ENCODE results near the gene AGAP6.
"Not testable (repeated sequence)": the region's sequence is repeated elsewhere in the genome, so short reads cannot be mapped to it uniquely, and the experiment has no call there.

AGAP6 gene

DNA sequence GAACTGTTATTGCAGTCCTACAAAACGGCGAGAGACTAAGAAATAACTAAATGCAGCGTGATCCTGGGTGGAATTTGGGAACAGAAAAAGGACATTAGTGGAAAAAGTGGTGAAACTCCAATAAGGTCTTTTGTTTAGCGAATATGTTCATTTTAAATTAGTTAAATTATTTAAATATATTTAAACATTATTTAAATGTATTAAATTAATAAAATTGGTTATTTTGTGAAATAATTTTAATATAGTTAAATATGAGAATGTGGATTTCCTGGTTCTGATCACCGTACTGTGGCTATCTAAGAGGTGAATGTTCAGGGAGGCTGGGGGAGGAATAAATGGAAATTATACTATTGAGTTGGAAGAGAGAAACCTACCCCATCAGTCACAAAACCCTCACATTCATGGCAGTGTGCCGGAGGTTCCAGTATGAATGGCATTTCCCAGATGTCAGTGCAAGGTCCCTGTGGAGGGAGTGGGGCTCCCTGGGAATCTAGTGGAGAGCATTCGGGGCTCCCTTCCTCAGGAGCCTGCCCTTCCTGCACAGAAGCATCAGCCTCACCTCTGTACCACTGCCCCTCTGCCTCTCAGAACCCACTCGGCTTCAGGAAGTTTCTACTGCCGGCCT is 27.5 kb downstream of the AGAP6 start:
- H3K4me1 Mint-ChIP-seq; H3K4me3 Mint-ChIP-seq; H3K27ac Mint-ChIP-seq; H3K9me3 Mint-ChIP-seq; ATAC-seq; H3K36me3 Mint-ChIP-seq; DNase-seq (ENCODE audit: low spot score in 2 of 2): not testable (repeated sequence)

DNA sequence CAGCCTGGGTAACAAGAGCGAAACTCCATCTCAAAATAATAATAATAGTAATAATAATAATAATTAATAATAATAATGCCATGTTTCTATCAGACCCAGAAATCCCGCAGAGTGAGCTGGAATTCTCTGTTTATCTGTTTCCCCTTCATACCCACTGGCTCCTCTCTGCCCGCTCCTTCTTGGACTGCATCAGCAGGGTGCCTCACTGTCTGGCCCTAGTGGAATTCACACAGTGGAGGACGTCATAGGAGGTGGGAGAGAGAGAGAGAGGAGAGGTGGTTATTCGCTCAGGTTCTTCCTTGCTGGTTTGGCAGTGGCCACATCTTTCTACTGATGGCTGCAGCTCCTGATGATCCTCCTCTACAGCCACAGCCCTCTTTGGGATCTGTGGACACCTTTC is 28.7 kb downstream of the AGAP6 start:
- H3K36me3 Mint-ChIP-seq; DNase-seq (ENCODE audit: low spot score in 2 of 2); H3K4me3 Mint-ChIP-seq; ATAC-seq; H3K27ac Mint-ChIP-seq; H3K9me3 Mint-ChIP-seq; H3K4me1 Mint-ChIP-seq: not testable (repeated sequence)

DNA sequence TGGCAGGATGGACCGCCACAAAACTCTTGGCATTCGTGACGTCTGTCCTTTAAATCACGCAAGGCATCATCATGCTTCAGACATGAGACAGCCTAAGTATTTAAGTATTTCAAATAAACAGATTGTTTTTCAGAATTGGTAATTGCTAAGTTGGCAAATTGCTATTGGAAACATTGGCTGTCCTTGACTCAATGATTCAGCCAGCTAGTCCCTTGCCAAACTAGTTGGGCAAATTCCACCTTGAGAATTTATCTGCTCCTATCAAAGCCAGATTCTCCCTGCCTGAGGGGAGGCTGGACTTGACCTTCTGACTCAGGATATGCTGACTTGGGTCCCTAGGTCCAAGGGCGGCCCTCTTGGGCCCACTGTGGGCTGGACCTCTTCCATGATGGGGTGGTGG is 29.4 kb downstream of the AGAP6 start:
- not testable (repeated sequence) for H3K27ac Mint-ChIP-seq; H3K4me1 Mint-ChIP-seq; DNase-seq (ENCODE audit: low spot score in 2 of 2); H3K4me3 Mint-ChIP-seq; H3K36me3 Mint-ChIP-seq; H3K9me3 Mint-ChIP-seq; ATAC-seq

DNA sequence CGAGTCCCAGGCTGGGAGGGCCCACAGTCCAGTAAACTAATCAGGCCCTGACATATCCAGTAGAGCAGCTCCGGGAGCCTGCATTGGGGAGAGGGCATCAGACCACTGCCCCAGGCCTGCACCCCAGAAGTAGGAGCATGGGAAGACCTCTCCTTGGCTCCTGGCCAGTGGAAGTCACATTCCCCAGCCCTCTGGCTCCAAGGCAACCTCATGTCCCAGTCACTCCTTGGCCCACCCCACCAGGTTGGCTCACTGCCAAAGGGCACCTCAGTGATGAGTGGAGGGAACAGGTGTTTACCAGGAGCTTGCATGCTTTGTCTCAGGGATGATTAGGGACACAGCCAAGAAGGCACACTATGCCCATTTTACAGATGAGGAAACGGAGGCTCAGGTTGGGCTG is 31.1 kb downstream of the AGAP6 start:
- not testable (repeated sequence) for DNase-seq (ENCODE audit: low spot score in 2 of 2); H3K4me3 Mint-ChIP-seq; H3K9me3 Mint-ChIP-seq; H3K27ac Mint-ChIP-seq; ATAC-seq; H3K36me3 Mint-ChIP-seq; H3K4me1 Mint-ChIP-seq

DNA sequence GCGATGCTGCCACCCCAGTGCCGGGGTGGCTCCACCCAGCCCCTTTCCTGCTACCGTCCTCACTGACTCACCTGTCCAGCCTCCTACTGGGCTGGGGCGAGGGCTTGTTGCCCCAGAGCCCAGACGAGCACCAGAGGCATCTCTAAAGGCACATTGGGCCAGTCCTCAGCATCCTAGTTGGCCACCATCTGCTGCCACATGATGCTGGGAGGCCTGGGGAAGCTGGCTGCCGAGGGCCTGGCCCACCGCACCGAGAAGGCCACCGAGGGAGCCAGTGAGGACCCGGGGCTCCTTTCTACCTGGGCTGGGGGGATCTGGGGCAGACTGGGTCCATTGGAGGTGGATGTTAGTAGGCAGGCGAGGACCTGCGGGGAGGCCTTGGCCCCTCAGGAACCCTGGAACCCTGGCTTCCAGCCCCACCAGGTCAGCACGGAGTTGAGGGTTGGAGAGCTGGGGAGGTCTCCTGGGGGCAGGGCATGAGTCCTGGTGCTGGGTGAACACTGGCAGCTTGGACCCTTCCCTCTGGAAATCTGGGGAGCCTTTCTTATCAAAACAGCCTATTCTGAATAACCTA is 32.3 kb downstream of the AGAP6 start:
- not testable (repeated sequence) for H3K27ac Mint-ChIP-seq; H3K4me1 Mint-ChIP-seq; H3K9me3 Mint-ChIP-seq; DNase-seq (ENCODE audit: low spot score in 2 of 2); H3K36me3 Mint-ChIP-seq; H3K4me3 Mint-ChIP-seq; ATAC-seq

DNA sequence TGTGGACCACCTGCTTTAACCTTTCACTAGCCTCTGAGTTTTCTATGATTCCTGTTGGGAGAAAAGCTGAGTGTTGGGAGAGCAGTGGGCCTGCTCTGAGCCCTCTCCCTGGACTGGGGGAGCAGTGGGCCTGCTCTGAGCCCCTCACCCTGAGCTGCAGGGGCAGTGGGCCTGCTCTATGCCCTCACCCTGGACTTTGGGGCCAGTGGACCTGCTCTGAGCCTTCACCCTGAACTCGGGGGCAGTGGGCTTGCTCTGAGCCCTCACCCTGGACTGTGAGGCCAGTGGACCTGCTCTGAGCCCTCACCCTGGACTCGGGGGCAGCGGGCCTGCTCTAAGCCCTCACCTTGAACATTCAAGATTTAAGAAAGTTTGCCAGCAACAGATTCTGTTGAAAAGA is 33.4 kb downstream of the AGAP6 start:
- Mint-ChIP-seq H3K27ac (no peak overlapping the region), H3K4me1 (no peaks in the 10 kb centered on the region), H3K36me3 (no peaks in the 10 kb centered on the region), H3K4me3 (no peak overlapping the region), H3K9me3 (no peaks in the 10 kb centered on the region)
- DNase-seq (ENCODE audit: low spot score in 2 of 2) (no peak), ATAC-seq (no peak)

DNA sequence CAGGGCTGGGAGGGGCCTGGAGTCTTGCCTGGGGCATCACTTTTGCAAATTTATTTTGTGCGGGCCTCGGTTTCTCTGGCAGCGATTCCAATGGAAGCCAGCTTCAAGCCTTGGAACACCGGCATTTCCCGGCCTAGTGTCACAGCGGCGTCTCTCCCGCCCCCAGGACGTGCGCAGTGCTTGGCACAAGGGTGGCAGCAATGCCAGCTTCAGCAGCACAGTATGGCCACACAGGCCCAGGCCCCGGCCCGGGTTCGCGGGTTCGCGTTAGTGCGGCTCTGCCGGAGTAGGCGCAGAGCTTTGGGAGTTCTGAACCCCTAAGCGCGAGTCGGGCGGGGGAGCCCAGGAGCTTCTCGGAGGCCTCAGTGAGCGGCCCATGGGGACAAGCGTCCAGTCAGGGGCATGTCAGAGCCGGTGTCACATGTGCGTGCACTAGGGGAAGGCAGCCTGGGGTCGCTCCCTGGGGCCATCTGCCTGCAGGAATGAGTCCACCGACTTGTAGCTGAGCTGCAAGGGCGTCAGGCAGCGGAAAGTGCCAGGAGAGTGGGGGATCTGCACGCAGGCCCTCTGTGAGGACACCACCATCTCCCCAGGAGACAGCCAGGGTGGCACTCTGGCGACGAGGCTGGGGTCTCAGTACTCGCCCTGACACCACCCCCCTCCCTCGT is 36.6 kb downstream of the AGAP6 start:
- not testable (repeated sequence) for H3K36me3 Mint-ChIP-seq; DNase-seq (ENCODE audit: low spot score in 2 of 2); H3K27ac Mint-ChIP-seq; H3K4me1 Mint-ChIP-seq; H3K4me3 Mint-ChIP-seq; H3K9me3 Mint-ChIP-seq; ATAC-seq

DNA sequence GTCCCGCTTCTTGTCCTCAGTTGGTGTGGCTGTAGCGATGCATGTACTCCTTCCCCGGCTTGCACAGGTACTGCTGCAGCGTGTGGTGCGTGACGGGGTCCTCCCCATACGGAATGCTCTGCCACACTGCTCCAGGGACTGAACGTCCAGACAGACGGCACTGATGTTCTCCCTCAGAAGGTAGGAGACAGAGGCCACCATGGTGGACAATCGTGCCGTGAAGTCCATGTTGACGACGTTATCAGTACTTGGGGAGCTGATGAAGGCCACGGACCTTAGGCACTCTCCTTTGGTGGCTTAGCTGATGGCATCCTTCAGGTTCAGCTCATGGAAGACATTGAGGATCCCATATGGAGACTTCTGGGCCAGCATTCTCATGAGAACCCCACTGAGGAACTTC is 37.4 kb downstream of the AGAP6 start:
- ATAC-seq: no peak
- no peak for DNase-seq (ENCODE audit: low spot score in 2 of 2)

DNA sequence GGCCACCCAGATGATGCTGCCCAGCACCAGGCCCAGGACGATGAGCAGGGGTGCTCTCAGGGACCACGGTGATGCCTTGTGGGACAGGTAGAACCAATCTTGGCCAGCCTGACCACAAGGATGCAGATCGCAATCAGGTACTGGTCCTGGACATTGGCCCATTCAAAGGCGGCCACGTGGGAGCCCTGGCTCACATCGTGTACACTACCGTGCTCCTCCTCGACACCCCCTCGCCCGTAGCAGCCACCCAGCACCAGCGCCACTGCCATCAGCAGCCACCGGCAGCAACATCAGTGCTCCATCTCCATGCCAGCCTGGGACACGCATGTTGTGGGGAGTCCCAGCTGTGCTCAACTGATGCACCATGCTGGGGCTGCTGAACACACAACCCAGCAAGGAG is 39.0 kb downstream of the AGAP6 start:
- Mint-ChIP-seq H3K4me1 (no peaks in the 10 kb centered on the region), H3K4me3 (no peak overlapping the region), H3K9me3 (no peaks in the 10 kb centered on the region), H3K27ac (no peak overlapping the region), H3K36me3 (no peaks in the 10 kb centered on the region)
- no peak for ATAC-seq
- no peak for DNase-seq (ENCODE audit: low spot score in 2 of 2)

More for the DNA sequence above, 37.4 kb downstream of the AGAP6 start:
- Mint-ChIP-seq H3K9me3 (no peaks in the 10 kb centered on the region), H3K36me3 (no peaks in the 10 kb centered on the region), H3K4me1 (no peaks in the 10 kb centered on the region), H3K27ac (no peak overlapping the region), H3K4me3 (no peak overlapping the region)

DNA sequence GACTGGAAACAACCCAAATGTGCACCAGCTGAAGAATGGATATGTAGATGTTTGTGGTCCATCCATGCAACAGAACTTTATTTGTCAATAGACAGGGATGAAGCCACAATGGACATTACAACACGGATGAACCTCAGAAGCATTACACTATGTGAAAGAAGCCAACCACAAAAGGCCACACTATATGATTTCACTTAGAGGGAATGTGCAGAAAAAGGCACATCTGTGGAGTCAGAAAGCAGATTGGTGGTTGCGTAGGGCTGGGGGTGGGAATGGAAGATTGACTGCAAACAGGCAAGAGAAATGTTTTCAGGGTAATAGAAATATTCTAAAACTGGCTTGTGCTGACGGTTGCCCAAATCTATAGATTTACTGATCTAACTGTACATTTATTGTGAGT is 45.3 kb downstream of the AGAP6 start:
- ATAC-seq: no peak
- Mint-ChIP-seq H3K9me3 (no peaks in the 10 kb centered on the region), H3K36me3 (no peaks in the 10 kb centered on the region), H3K4me3 (no peak overlapping the region), H3K27ac (no peak overlapping the region), H3K4me1 (no peaks in the 10 kb centered on the region)
- no peak for DNase-seq (ENCODE audit: low spot score in 2 of 2)

DNA sequence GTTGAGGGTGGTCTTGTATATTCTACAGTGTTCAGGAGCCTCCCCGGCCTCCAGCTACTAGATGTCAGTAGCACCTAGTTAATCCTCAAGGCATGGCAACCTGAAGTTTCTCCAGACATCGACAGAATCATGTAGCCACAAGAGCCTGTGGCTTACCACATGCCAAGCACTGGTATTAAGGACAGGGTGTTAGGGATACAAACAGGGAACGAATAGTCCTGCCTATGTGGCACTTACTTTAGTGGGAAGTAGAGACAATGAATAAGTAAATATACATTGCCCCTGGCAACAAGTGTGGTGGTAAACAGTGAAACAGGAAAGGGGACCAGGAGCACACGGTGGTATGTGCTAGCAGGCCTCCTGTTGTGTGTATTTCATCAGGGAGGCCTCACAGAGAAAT is 47.1 kb downstream of the AGAP6 start:
- DNase-seq (ENCODE audit: low spot score in 2 of 2); H3K9me3 Mint-ChIP-seq; H3K4me1 Mint-ChIP-seq; H3K27ac Mint-ChIP-seq; H3K36me3 Mint-ChIP-seq; H3K4me3 Mint-ChIP-seq: not testable (repeated sequence)
- peak; percentile 13 for ATAC-seq

DNA sequence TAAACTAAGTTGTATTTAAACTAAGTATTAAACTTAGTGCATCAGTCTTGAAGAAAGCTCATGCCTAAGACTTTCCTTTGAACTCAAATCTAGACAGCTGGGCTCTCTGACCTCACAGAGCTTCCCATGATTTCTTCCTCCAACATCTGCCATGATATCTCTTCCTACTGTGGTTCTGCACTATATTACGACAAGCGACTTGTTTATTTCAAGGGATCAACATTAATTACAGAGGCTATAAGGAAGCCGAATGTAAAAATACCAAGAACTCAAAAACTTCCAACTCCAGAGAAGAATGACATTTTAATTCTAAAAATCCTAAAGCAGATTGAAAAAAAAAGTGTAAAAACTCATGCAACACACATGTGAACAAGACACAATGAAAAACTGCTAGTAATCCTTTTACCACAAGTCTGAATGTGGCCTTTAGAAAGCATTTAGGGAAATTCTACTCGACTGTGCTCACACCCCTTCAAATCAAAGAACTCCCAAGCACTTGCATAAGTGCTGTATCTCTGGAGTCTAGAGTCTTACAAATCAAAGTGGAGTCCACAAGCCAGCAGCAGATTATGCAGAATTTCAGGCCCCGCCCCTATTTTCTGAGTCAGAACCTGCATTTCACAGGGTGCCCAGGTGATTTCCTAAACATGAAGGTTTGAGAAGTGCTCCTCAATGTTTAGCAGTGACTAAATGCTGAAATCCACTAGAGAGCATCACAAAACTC is 56.9 kb downstream of the AGAP6 start:
- H3K36me3 Mint-ChIP-seq: no peaks in the 10 kb centered on the region
- no peaks in the 10 kb centered on the region for H3K9me3 Mint-ChIP-seq
- H3K4me1 Mint-ChIP-seq: no peaks in the 10 kb centered on the region
- ATAC-seq (no peak), DNase-seq (ENCODE audit: low spot score in 2 of 2) (no peak)
- no peak overlapping the region for H3K27ac Mint-ChIP-seq
- no peak overlapping the region for H3K4me3 Mint-ChIP-seq

DNA sequence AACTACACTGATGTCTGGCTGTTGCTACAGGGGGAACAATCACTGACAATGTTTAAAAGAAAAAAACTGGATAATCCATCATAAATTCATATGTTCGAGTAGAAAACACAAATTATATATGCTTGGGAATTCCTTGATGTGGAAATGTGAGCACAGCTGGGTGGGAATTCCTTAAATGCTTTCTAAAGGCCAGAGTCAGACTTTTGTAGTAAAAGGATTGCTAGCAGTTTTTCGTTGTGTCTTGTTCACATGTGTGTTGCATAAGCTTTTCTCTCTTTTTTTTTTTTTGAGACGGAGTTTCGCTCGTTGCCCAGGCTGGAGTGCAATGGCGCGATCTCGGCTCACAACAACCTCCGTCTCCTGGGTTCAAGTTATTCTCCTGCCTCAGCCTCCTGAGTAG is 58.3 kb downstream of the AGAP6 start:
- H3K9me3 Mint-ChIP-seq; H3K36me3 Mint-ChIP-seq; H3K4me3 Mint-ChIP-seq; H3K27ac Mint-ChIP-seq; H3K4me1 Mint-ChIP-seq; ATAC-seq; DNase-seq (ENCODE audit: low spot score in 2 of 2): not testable (repeated sequence)

DNA sequence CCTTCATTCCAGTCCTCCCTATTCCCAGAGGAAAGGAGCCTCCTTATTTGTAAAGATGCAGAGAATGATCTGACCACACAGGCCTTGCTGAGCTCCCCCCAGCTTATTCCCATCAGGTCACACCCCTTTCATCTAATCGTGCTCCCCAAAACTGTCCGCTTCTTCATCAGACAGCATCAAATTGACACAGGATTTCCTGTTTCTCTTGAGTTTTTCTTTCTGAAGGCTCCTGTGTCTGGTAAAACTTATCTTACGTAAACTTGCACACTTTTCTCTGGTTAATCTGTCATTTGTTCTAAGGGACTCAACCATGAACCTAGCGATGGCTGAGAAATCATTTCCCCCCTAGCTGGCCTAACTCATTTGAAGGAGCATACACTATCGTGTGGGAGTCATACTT is 59.4 kb downstream of the AGAP6 start:
- not testable (repeated sequence) for ATAC-seq; H3K9me3 Mint-ChIP-seq; H3K36me3 Mint-ChIP-seq; DNase-seq (ENCODE audit: low spot score in 2 of 2); H3K4me1 Mint-ChIP-seq; H3K4me3 Mint-ChIP-seq
- H3K27ac Mint-ChIP-seq: peak overlapping the region; percentile 63

DNA sequence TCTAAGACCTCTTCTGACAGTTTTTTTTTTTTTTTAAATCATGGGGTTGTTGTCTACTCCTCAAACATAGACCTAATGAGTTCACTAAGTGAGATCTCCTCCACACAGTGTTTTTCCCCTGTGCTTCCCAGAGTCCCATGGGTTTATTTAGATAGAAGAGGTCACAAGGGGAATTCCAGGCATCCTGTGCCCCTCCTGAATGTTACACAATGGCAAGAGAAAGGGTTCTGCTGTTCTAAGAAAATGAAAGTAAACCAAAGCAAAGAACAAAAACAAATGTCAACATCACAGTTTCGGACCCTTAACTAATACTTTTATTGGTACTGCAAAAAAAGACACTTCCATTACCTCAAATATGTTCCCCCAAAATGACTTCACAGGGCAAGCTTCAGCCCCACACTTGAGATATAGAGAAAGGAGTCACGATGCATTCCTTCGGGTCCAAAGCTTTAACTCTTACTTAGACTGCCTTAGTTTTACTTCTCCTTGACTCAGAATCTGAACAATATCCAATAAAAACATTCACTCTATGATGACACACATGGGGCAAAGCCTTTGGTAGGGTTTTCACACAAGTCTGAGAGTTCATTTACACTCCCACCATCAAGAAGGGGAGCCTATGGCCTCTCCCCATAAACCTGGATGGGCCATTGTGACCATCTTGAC is 63.9 kb downstream of the AGAP6 start:
- peak overlapping the region; percentile 34 for H3K27ac Mint-ChIP-seq
- not testable (repeated sequence) for H3K4me1 Mint-ChIP-seq; H3K36me3 Mint-ChIP-seq; H3K4me3 Mint-ChIP-seq; DNase-seq (ENCODE audit: low spot score in 2 of 2); ATAC-seq; H3K9me3 Mint-ChIP-seq
